Muscle of arm (tissue), 12 donors: ENCODE results near the gene TLR5. TPM values are rescaled to one million over a fixed set of nuclear protein-coding genes. Genes with fewer than 3 reads are reported as not detected.

Experiments used
- DNase-seq: peaks from one replicate; pipeline ENCODE4 v3.0.0-alpha.2; 2013
- polyA plus RNA-seq, 12 donors: library from polyadenylated mRNA; unstranded; fragments of 120-200 nt; gene quantifications; one replicate each; pipeline ENCODE4 v1.2.1, GENCODE V29; 2013; ENCODE audit not compliant: insufficient read length in 12 of 12

TLR5 gene
- polyA plus RNA-seq, 12 donors: 4.8 to 7.0 (median 5.2) TPM; not detected in 2

GRCh38 chr1:223076362-223076761 lies 66.7 kb downstream of the TLR5 start:
- no peak for DNase-seq

DNA sequence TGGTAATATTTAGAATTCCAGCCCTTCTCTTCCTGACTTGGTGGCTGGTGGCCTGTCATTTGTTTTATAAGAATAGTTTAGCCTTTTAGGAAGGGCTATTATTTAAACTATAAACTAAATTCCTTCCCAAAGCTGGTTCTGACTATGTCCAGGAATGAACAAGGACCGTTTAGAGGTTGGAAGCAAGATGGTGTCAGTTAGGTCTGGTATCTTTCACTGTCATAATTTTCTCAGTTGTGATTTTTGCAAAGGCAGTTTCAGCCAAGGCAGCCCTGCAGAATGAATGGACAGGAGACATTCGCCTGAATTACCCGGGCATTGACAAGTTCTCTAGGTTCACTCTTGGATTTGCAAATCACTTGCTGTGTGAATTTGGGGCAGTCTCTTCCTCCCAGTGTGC lies 67.2 kb downstream of the TLR5 start:
- no peak for DNase-seq

DNA sequence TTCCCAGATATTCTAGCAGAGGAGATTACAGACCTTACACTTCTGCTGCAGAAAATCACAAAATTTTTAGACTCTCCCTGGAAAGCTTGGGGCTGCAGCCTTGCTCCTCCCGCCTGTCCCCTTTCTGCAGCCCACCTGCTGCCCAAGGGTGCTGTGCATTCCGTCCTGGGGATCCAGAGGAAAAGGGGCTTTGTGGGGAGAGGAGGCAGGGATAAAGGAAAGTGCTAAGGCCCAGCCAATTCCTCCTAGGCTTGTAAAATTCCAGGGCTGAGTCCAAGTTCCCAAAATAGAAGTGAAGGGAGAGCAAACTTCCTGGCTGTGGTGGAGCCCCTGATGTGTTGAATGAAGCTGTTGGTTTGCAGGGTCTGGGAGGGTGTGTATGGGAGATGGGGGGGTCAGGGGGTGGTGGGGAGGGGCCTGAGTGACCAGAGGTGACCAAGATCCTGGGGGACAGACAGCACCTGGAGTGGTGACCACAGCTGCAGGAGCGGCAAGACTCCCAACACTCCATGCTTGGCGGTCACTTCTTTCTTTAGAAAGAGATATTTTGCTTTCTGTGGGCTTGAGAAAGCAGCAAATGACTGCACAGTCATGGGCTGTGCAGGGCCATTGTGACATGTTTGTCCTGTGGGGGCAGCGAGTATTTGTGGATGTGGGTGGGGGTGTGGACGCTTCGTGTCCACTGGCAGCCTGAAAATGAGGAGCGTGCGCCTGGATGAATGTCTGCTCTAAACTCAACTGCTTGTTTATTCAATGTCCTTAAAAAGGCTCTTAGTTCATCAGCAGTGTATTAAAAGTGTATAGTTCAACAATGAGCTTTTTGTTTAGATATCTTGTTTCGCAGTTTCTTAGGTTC lies 68.4 kb downstream of the TLR5 start:
- DNase-seq: peak; percentile 90

DNA sequence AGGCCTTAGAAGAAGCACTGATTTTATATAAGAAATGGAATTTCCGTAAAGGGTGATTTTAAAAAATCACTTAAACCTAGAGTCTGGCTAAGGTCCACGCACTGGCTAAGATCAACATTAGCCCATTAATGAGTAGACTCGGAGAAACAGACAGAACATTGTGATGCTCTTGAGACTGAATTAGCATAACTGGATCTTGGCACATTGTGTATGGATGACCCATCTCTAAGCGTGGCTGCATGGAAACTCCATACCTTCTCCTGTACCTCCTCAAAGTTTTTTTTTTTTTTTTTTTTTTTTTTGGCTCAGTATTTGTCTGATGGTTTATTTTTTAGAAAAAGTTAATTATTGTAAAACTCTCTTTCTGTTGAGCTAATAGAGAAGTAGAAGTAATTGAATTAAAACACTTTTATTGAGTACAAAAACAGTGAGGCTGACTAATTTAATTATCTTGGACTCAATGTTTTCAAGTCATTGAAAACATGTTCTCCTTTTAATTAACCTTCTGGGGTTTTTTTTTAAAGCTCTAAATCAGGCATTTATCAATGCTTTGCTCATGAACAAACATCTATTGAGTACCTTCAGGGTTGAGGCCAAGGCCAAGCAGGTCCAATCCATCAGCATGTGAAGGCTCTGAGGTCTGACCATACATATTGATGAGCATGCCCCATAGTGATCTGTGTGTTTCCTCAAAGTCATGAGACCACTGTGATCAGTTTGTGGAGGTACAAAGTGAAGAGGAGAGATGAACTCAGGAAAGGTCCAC lies 74.0 kb downstream of the TLR5 start:
- DNase-seq: no peak

GRCh38 chr1:223067914-223068313 lies 75.1 kb downstream of the TLR5 start:
- no peak for DNase-seq

DNA sequence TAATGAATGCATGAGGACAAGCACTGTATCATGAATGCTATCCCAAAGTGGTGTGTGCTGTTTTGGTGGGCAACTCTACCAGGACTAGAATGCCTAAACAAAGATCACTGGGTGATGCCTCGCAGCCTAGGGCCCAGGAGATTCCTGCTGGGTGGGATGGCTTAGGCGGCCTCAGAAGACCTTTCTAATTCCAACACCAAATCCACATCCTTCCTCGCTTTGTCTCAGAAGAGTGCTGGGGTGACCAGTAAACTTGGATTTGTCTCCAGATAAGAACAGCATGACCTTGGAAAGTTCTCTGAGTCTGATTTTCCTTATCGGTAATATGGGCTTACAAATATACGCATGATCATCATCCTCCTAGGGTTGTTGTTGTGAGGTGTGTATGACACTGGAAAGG lies 76.6 kb downstream of the TLR5 start:
- no peak for DNase-seq

- DNase-seq: no peak
Measured at GRCh38 chr1:223062177-223062576, 80.9 kb downstream of the TLR5 start.

DNA sequence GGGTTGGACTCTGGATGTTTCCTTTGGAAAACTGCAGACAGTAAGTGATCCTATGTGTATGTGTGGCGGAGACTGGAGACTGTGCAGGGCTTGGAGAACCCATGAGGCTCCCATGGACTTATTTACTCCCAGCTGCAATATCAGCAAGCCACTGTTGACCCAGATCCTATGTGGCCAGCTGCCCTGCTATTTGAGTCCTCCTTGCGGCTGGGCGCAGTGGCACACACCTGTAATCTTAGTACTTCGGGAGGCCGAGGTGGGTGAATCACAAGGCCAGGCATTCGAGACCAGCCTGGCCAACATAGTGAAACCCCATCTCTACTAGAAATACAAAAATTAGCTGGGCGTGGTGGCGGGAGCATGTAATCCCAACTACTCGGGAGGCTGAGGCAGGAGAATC lies 83.5 kb downstream of the TLR5 start:
- no peak for DNase-seq

Other genes starting within 250 kb of the TLR5 start
- gene SUSD4, start 220.9 kb upstream of the TLR5 start, polyA plus RNA-seq: 1 to 10 TPM in 10 of 12 donors, not detected in 2; 2.7 to 9.7 (median 4.0) TPM